ENCODE data around the gene DET1.

Gene DET1

GRCh38 chr15:88489321-88489720 lies 57.2 kb downstream of the DET1 start:
- Histone ChIP-seq H2AFZ (ENCODE audit: low read length) (no peak overlapping the region), H3K4me3 (ENCODE audit: low read length, poor library complexity, severe bottlenecking) (no peak overlapping the region), H3K9me3 (ENCODE audit: insufficient read depth, low read depth, low read length) (no peaks in the 10 kb centered on the region), H3K9ac (ENCODE audit: low read depth, low read length, poor library complexity, severe bottlenecking) (no peak overlapping the region), H4K20me1 (ENCODE audit: insufficient read depth, low read length, poor library complexity, severe bottlenecking) (no peaks in the 10 kb centered on the region), H3K9me2 (replicated peaks; ENCODE audit: low read depth, low read length) (no peaks in the 10 kb centered on the region), H3K27me3 (ENCODE audit: insufficient read depth, low read length, poor library complexity, severe bottlenecking) (no peaks in the 10 kb centered on the region), H3K4me2 (ENCODE audit: low read depth, low read length, poor library complexity, severe bottlenecking) (no peak overlapping the region), H3K79me2 (ENCODE audit: insufficient read depth, low read length) (no peaks in the 10 kb centered on the region), H3K4me1 (ENCODE audit: insufficient read depth, low read length, poor library complexity, severe bottlenecking) (no peaks in the 10 kb centered on the region), H3K36me3 (ENCODE audit: insufficient read depth, low read length) (no peaks in the 10 kb centered on the region), H3F3A (ENCODE audit: low read depth) (no peaks in the 10 kb centered on the region)
- TF ChIP-seq EZH2phosphoT487 (IDR thresholded peaks at IDR 0.05; ENCODE audit: borderline replicate concordance): no peak
- peak; percentile 22; the same call in 1 of the 2 replicates for TF ChIP-seq CTCF (conservative IDR thresholded peaks at IDR 0.05; ENCODE audit: low read length)

- H3K4me1 ChIP-seq (ENCODE audit: insufficient read depth, low read length, poor library complexity, severe bottlenecking): no peaks in the 10 kb centered on the region
- TF ChIP-seq EZH2phosphoT487 (IDR thresholded peaks at IDR 0.05; ENCODE audit: borderline replicate concordance) (no peak), CTCF (conservative IDR thresholded peaks at IDR 0.05; ENCODE audit: low read length) (no peak)
- H3K79me2 ChIP-seq (ENCODE audit: insufficient read depth, low read length): no peaks in the 10 kb centered on the region
- no peaks in the 10 kb centered on the region for H3K9me2 ChIP-seq (replicated peaks; ENCODE audit: low read depth, low read length)
- no peak overlapping the region for H3K4me3 ChIP-seq (ENCODE audit: low read length, poor library complexity, severe bottlenecking)
- no peak overlapping the region for H2AFZ ChIP-seq (ENCODE audit: low read length)
- no peaks in the 10 kb centered on the region for H3K9me3 ChIP-seq (ENCODE audit: insufficient read depth, low read depth, low read length)
- H3K4me2 ChIP-seq (ENCODE audit: low read depth, low read length, poor library complexity, severe bottlenecking): no peak overlapping the region
- no peaks in the 10 kb centered on the region for H3K36me3 ChIP-seq (ENCODE audit: insufficient read depth, low read length)
- H4K20me1 ChIP-seq (ENCODE audit: insufficient read depth, low read length, poor library complexity, severe bottlenecking): no peaks in the 10 kb centered on the region
- H3K9ac ChIP-seq (ENCODE audit: low read depth, low read length, poor library complexity, severe bottlenecking): no peak overlapping the region
- H3F3A ChIP-seq (ENCODE audit: low read depth): no peaks in the 10 kb centered on the region
- H3K27me3 ChIP-seq (ENCODE audit: insufficient read depth, low read length, poor library complexity, severe bottlenecking): no peaks in the 10 kb centered on the region
Observed at GRCh38 chr15:88487796-88488523, 58.5 kb downstream of the DET1 start.

GRCh38 chr15:88487178-88487795 lies 59.2 kb downstream of the DET1 start:
- Histone ChIP-seq H2AFZ (ENCODE audit: low read length) (no peak overlapping the region), H3K36me3 (ENCODE audit: insufficient read depth, low read length) (no peaks in the 10 kb centered on the region), H3K9ac (ENCODE audit: low read depth, low read length, poor library complexity, severe bottlenecking) (no peak overlapping the region), H3F3A (ENCODE audit: low read depth) (no peaks in the 10 kb centered on the region), H3K4me2 (ENCODE audit: low read depth, low read length, poor library complexity, severe bottlenecking) (no peak overlapping the region), H3K27me3 (ENCODE audit: insufficient read depth, low read length, poor library complexity, severe bottlenecking) (no peaks in the 10 kb centered on the region), H3K79me2 (ENCODE audit: insufficient read depth, low read length) (no peaks in the 10 kb centered on the region), H3K4me3 (ENCODE audit: low read length, poor library complexity, severe bottlenecking) (no peak overlapping the region), H3K9me2 (replicated peaks; ENCODE audit: low read depth, low read length) (no peaks in the 10 kb centered on the region), H4K20me1 (ENCODE audit: insufficient read depth, low read length, poor library complexity, severe bottlenecking) (no peaks in the 10 kb centered on the region), H3K9me3 (ENCODE audit: insufficient read depth, low read depth, low read length) (no peaks in the 10 kb centered on the region), H3K4me1 (ENCODE audit: insufficient read depth, low read length, poor library complexity, severe bottlenecking) (no peaks in the 10 kb centered on the region)
- TF ChIP-seq CTCF (conservative IDR thresholded peaks at IDR 0.05; ENCODE audit: low read length): peak; percentile 27
- no peak for TF ChIP-seq EZH2phosphoT487 (IDR thresholded peaks at IDR 0.05; ENCODE audit: borderline replicate concordance)
